K562 (cell line): ENCODE data around the gene EGFL7. TPM values are rescaled to one million over a fixed set of nuclear protein-coding genes. Genes with fewer than 3 reads are reported as not detected.

Experiments
- ATAC-seq: fragments of 200-7000 bp; cut with Tn5 transposase; 3 replicates; pipeline ENCODE4 v1.9.1; 2020; ENCODE audit warnings: moderate library complexity
- BruUV-seq: library from RNA; stranded (reverse); fragments of 400-500 nt; replicated peaks from 2 replicates; lab custom pipeline; 2021; lab: Mats Ljungman, UMichigan
- CTCF ChIA-PET: fragments of 300-600 bp; formaldehyde crosslinking; extraction: SDS; loops from one replicate; lab custom pipeline; 2021; ENCODE audit warnings: low intra/inter-chr PET ratio; lab: Yijun Ruan, JAX
- POLR2A ChIA-PET: fragments of 300-600, 350-650 bp; sonication (Branson Sonifier 250); formaldehyde crosslinking; extraction: SDS; loops from one replicate; lab custom pipeline; 2021; ENCODE audit warnings: antibody characterized with exemption, inconsistent platforms; lab: Yijun Ruan, JAX
- DNase-seq, 4 experiments: peaks; one replicate each; pipeline versions ENCODE4 v3.0.0 to v3.0.0-alpha.2; 2011 to 2018; ENCODE audit warnings: low spot score in 3 of 4, mixed read lengths in 3 of 4; ENCODE audit errors: extremely low read depth in 1 of 4
- FAIRE-seq: peaks from 2 replicates; lab custom pipeline; 2011; peaks lifted over from hg19 to GRCh38; lab: Jason Lieb, UNC
- H2AFZ ChIP-seq: 2 replicates; pipeline ENCODE4 v1.6.0; 2011; ENCODE audit warnings: low read depth, low read length, control low read depth, inconsistent platforms
- H3K27ac ChIP-seq: fragments of 200-600 bp; 3 replicates; pipeline ENCODE4 v1.8.0; 2011; ENCODE audit warnings: low read depth, mild to moderate bottlenecking, control low read depth, inconsistent platforms, low read length, moderate library complexity, mixed read lengths; ENCODE audit errors: extremely low read depth
- H3K27me3 ChIP-seq, 2 experiments: fragments of 300-600 bp in 1 of 2; 2 replicates in 1 of 2; 3 replicates in 1 of 2; pipeline versions ENCODE4 v1.6.0 to v1.8.0; 2011; ENCODE audit warnings: inconsistent platforms in 2 of 2, low read length in 2 of 2, mild to moderate bottlenecking in 1 of 2, mixed read lengths in 1 of 2, moderate library complexity in 1 of 2; ENCODE audit not compliant: control insufficient read depth in 2 of 2, insufficient read depth in 2 of 2
- H3K36me3 ChIP-seq: fragments of 300-600 bp; 3 replicates; pipeline ENCODE4 v1.8.0; 2011; ENCODE audit warnings: mild to moderate bottlenecking, low read length, inconsistent platforms; ENCODE audit not compliant: control insufficient read depth, insufficient read depth
- H3K4me1 ChIP-seq, 2 experiments: fragments of 200-600 bp in 1 of 2; replicated peaks in 1 of 2; 2 replicates in 1 of 2; 3 replicates in 1 of 2; pipeline versions ENCODE4 v1.5.1 to v1.8.0; 2011; ENCODE audit warnings: inconsistent platforms in 2 of 2, low read length in 2 of 2, mild to moderate bottlenecking in 1 of 2, mixed read lengths in 1 of 2, moderate library complexity in 1 of 2; ENCODE audit not compliant: control insufficient read depth in 2 of 2, insufficient read depth in 2 of 2
- H3K4me2 ChIP-seq: 2 replicates; pipeline ENCODE4 v1.6.1; 2011; ENCODE audit warnings: low read length, control low read depth, inconsistent platforms, mixed read lengths; ENCODE audit not compliant: insufficient read depth
- H3K4me3 ChIP-seq: fragments of 200-600 bp; sonication (generic), shearing (Covaris generic); 2 replicates; pipeline ENCODE4 v1.5.1; 2016; ENCODE audit warnings: control low read depth, inconsistent platforms
- H3K79me2 ChIP-seq: fragments of 200-600 bp; 3 replicates; pipeline ENCODE4 v1.8.0; 2011; ENCODE audit warnings: low read length, inconsistent platforms; ENCODE audit not compliant: control insufficient read depth, insufficient read depth
- H3K9ac ChIP-seq, 2 experiments: 2 replicates each; pipeline versions ENCODE4 v1.6.0 to v1.6.1; 2011; ENCODE audit warnings: low read depth in 2 of 2, low read length in 2 of 2, control low read depth in 1 of 2, inconsistent platforms in 1 of 2, mild to moderate bottlenecking in 1 of 2, mixed read lengths in 1 of 2; ENCODE audit not compliant: insufficient read depth in 1 of 2
- H3K9me1 ChIP-seq: one replicate; pipeline ENCODE4 v1.6.0; 2011; ENCODE audit warnings: inconsistent platforms, mild to moderate bottlenecking, low read length, moderate library complexity; ENCODE audit not compliant: control insufficient read depth, insufficient read depth
- H3K9me3 ChIP-seq: replicated peaks from 2 replicates; pipeline ENCODE4 v1.5.1; 2011; ENCODE audit warnings: low read depth, low read length, inconsistent platforms; ENCODE audit not compliant: control insufficient read depth, insufficient read depth
- H4K20me1 ChIP-seq: replicated peaks from 2 replicates; pipeline ENCODE4 v1.6.1; 2011; ENCODE audit warnings: low read length, inconsistent platforms, mixed read lengths; ENCODE audit not compliant: control insufficient read depth, insufficient read depth
- ARID1B ChIP-seq: fragments of 450-650 bp; IDR thresholded peaks from 2 replicates; pipeline ENCODE4 v1.6.1; 2016; ENCODE audit warnings: antibody characterized with exemption, mild to moderate bottlenecking, inconsistent platforms
- ATF3 ChIP-seq, 2 experiments: fragments of 450-650 bp in 1 of 2; sonication (generic) in 1 of 2; formaldehyde crosslinking in 1 of 2; IDR thresholded peaks in 1 of 2; conservative IDR thresholded peaks in 1 of 2; 2 replicates each; pipeline versions ENCODE4 v1.6.1 to v1.8.1; 2016 to 2023; ENCODE audit warnings: mild to moderate bottlenecking in 2 of 2, moderate library complexity in 2 of 2, inconsistent platforms in 1 of 2, missing genetic modification reagents in 1 of 2
- ATF7 ChIP-seq: fragments of 450-650 bp; IDR thresholded peaks from 2 replicates; pipeline ENCODE4 v1.7.1; 2014; ENCODE audit warnings: mild to moderate bottlenecking, moderate library complexity
- CTBP1 ChIP-seq: fragments of 450-650 bp; IDR thresholded peaks from 2 replicates; pipeline ENCODE4 v1.6.1; 2016; ENCODE audit warnings: borderline replicate concordance
- DACH1 ChIP-seq: fragments of 450-650 bp; IDR thresholded peaks from 2 replicates; pipeline ENCODE4 v1.6.1; 2018; ENCODE audit not compliant: partially characterized antibody
- FOS ChIP-seq: IDR thresholded peaks from 3 replicates; pipeline ENCODE4 v1.6.1; 2011; ENCODE audit not compliant: insufficient read length; ENCODE audit errors: extremely low read depth
- GABPB2 ChIP-seq: fragments of 250-450 bp; sonication (Bioruptor Pico); conservative IDR thresholded peaks from 2 replicates; pipeline ENCODE4 v1.5.1; 2021; ENCODE audit warnings: mild to moderate bottlenecking
- JUN ChIP-seq, 2 experiments: sonication (generic) in 1 of 2; formaldehyde crosslinking in 1 of 2; IDR thresholded peaks; 2 replicates each; pipeline versions ENCODE4 v1.6.1 to v1.8.0; 2012 to 2022; ENCODE audit warnings: borderline replicate concordance in 2 of 2, mild to moderate bottlenecking in 2 of 2, improper control_type of control experiment in 1 of 2, low read depth in 1 of 2, low read length in 1 of 2, missing genetic modification reagents in 1 of 2
- KDM4B ChIP-seq, 2 experiments: fragments of 450-650 bp in 1 of 2; sonication (generic) in 1 of 2; IDR thresholded peaks; 2 replicates each; pipeline ENCODE4 v1.6.1; 2016 to 2017; ENCODE audit warnings: borderline replicate concordance in 2 of 2, antibody characterized with exemption in 1 of 2, low read depth in 1 of 2, mild to moderate bottlenecking in 1 of 2
- LCOR ChIP-seq: sonication (generic); formaldehyde crosslinking; IDR thresholded peaks from 2 replicates; pipeline ENCODE4 v1.8.0; 2022; ENCODE audit warnings: mild to moderate bottlenecking, missing genetic modification reagents
- NFE2 ChIP-seq: IDR thresholded peaks from 2 replicates; pipeline ENCODE4 v1.6.1; 2014; ENCODE audit warnings: antibody characterized with exemption, low read depth
- PURB ChIP-seq: sonication (generic); formaldehyde crosslinking; IDR thresholded peaks from 2 replicates; pipeline ENCODE4 v1.9.0; 2021; ENCODE audit warnings: low read depth, mild to moderate bottlenecking, missing genetic modification reagents
- SMARCA4 ChIP-seq: fragments of 450-650 bp; IDR thresholded peaks from 2 replicates; pipeline ENCODE4 v1.6.1; 2016
- SREBF2 ChIP-seq: sonication (generic); formaldehyde crosslinking; IDR thresholded peaks from 2 replicates; pipeline ENCODE4 v1.4.0; 2020; ENCODE audit warnings: mild to moderate bottlenecking, missing genetic modification reagents
- WGBS: fragments of 100-300 bp; shearing (Covaris generic); methylation state at CpG from one replicate; pipeline ENCODE4 v1.1.6; 2016; ENCODE audit warnings: low coverage, mixed read lengths; ENCODE audit not compliant: insufficient coverage; ENCODE audit errors: missing lambda C conversion rate; 5-methylcytosine and 5-hydroxymethylcytosine counted together
- in situ Hi-C: fragments of 300-500 bp; cut with MboI; formaldehyde crosslinking; loops from 4 replicates; pipeline ENCODE4 v1.15.0; 2018; ENCODE audit warnings: inconsistent platforms, mixed read lengths
- intact Hi-C: fragments of 100-400 bp; cut with micrococcal nuclease; formaldehyde crosslinking; loops from 2 replicates; pipeline ENCODE4 v1.14.2; 2022
- polyA plus RNA-seq, 8 experiments: library from polyadenylated mRNA; depleted of rRNA in 4 of 8; stranded (reverse) in 5 of 8; unstranded in 3 of 8; fragments of >200 nt; fragmentation: Nextera tagmentation in 2 of 8; fragmentation: Illumina TruSeq in 1 of 8; extraction: Ambion mirVana in 2 of 8; extraction: Trizol in 1 of 8; gene quantifications; 2 replicates each; pipeline versions ENCODE4 v1.2.1 to v1.2.3, GENCODE V29; 2011 to 2014; ENCODE audit warnings: inconsistent platforms in 1 of 8, missing spikeins in 1 of 8
- total RNA-seq, 7 experiments: library from RNA; depleted of rRNA in 6 of 7; stranded (reverse); fragments of >200 nt in 6 of 7; fragmentation: Illumina TruSeq in 2 of 7; extraction: Trizol in 2 of 7; gene quantifications; 2 replicates each; pipeline versions ENCODE4 v1.2.1 to v1.2.3, GENCODE V29; 2011 to 2021; ENCODE audit warnings: low replicate concordance in 1 of 7
- TF ChIP-seq, protein P1 (sequence below): sonication (generic); formaldehyde crosslinking; IDR thresholded peaks from 2 replicates; pipeline ENCODE4 v1.8.1; 2023; ENCODE audit warnings: mild to moderate bottlenecking, missing genetic modification reagents
- TF ChIP-seq, protein P2 (sequence below): fragments of 250-450 bp; sonication (Bioruptor Pico); IDR thresholded peaks from 2 replicates; pipeline ENCODE4 v1.5.0; 2021; ENCODE audit warnings: mild to moderate bottlenecking, borderline replicate concordance

Gene EGFL7
- total and polyA plus RNA-seq, 9 of the 15 experiments (the other 6 are each of a cell fraction or from before 2014, with no cell fraction given), result 1.5 to 286 (median 55.5) TPM

DNA sequence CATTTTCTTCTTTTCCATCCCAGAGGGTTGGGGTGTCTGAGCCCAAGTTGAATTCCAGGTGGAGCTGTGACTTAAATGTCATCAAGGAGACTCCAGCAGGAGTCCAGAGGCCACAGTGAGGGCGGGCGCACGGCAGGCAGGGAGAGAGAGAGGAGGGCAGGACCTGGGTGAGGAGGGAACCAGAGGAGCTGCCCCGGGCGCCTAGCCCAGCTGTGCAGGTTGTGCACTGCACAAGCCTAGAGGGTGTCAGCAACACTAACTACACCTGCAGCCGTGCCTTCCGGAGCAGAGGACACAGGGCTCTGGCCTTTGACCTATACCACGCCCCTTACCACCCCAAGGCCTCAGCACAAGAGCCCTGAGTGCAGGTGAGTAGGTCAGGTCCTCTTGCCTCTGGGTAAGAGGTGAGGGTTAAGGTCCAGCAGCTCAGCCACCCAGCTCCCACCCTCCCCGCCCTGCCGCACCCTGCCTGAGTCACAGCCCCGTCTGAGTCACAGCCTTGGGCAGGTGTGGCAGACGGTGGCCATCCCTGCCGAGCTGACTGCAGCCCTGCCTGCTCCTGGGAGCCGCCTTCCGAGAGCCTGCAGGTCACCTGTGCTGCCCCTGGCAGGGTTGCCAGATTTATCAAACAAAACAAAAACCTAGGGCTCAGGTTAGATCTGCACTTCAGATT lies 30.9 kb downstream of the EGFL7 start:
- intact Hi-C loops (loop anchor here (5.0 kb wide), 2 partner anchors 46 to 206 kb away; no protein-coding TSS in a partner anchor), in situ Hi-C loops (no loop called here)
- WGBS, result 20% methylated on average over 14 of the region's 15 CpGs
- ATAC-seq (peak; percentile 82), FAIRE-seq (peak; percentile 69), DNase-seq (peak; percentile 79 to 85 (median 84))
- no peaks in the 10 kb centered on the region for H3K36me3 ChIP-seq
- ChIA-PET POLR2A (interaction anchor here (1.9 kb wide), 1 partner anchor 30 kb away, joined by 5 read pairs; no protein-coding TSS in a partner anchor), CTCF (interaction anchor here (0.6 to 1.5 kb wide), 3 partner anchors 47 to 382 kb away, joined by 3 to 12 read pairs (median 4); no protein-coding TSS in a partner anchor)
- peaks cover 9 to 76% of the 10 kb centered on the region in 2 experiments; a peak in 4 of 5 replicates for H3K4me1 ChIP-seq
- no TSS peak for BruUV-seq
- no peaks in the 10 kb centered on the region for H3K27me3 ChIP-seq
- H3K9me3 ChIP-seq, result no peaks in the 10 kb centered on the region
- H3K79me2 ChIP-seq, result no peaks in the 10 kb centered on the region
- no peaks in the 10 kb centered on the region for H3K9me1 ChIP-seq
- H4K20me1 ChIP-seq, result no peaks in the 10 kb centered on the region
- no peak overlapping the region for H2AFZ ChIP-seq
- no peak overlapping the region for H3K27ac ChIP-seq
- peak overlapping the region in 1 of 2 experiments; percentile 15; a peak in 1 of 4 replicates for H3K9ac ChIP-seq
- no peak overlapping the region for H3K4me3 ChIP-seq
- peak overlapping the region; percentile 49; the same call in 1 of the 2 replicates for H3K4me2 ChIP-seq
- TF ChIP-seq JUN (IDR thresholded peaks at IDR 0.05; ENCODE audit: borderline replicate concordance, low read depth, low read length), result peak; percentile 78
- TF ChIP-seq JUN (CRISPR knock-in tag; IDR thresholded peaks at IDR 0.05; ENCODE audit: borderline replicate concordance), result no peak
- TF ChIP-seq ARID1B, result peak; percentile 65
- TF ChIP-seq, protein P1, sequence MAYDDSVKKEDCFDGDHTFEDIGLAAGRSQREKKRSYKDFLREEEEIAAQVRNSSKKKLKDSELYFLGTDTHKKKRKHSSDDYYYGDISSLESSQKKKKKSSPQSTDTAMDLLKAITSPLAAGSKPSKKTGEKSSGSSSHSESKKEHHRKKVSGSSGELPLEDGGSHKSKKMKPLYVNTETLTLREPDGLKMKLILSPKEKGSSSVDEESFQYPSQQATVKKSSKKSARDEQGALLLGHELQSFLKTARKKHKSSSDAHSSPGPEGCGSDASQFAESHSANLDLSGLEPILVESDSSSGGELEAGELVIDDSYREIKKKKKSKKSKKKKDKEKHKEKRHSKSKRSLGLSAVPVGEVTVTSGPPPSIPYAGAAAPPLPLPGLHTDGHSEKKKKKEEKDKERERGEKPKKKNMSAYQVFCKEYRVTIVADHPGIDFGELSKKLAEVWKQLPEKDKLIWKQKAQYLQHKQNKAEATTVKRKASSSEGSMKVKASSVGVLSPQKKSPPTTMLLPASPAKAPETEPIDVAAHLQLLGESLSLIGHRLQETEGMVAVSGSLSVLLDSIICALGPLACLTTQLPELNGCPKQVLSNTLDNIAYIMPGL (CRISPR knock-in tag), result 0 out of 2 replicates have a peak, but pooled peaks have one; percentile 12
- 0 out of 2 replicates have a peak, but pooled peaks have one; percentile 10 for TF ChIP-seq CTBP1
- TF ChIP-seq ATF3 (IDR thresholded peaks at IDR 0.05), result peak; percentile 81
- TF ChIP-seq ATF3 (CRISPR knock-in tag; conservative IDR thresholded peaks at IDR 0.05), result no peak
- TF ChIP-seq, protein P2, sequence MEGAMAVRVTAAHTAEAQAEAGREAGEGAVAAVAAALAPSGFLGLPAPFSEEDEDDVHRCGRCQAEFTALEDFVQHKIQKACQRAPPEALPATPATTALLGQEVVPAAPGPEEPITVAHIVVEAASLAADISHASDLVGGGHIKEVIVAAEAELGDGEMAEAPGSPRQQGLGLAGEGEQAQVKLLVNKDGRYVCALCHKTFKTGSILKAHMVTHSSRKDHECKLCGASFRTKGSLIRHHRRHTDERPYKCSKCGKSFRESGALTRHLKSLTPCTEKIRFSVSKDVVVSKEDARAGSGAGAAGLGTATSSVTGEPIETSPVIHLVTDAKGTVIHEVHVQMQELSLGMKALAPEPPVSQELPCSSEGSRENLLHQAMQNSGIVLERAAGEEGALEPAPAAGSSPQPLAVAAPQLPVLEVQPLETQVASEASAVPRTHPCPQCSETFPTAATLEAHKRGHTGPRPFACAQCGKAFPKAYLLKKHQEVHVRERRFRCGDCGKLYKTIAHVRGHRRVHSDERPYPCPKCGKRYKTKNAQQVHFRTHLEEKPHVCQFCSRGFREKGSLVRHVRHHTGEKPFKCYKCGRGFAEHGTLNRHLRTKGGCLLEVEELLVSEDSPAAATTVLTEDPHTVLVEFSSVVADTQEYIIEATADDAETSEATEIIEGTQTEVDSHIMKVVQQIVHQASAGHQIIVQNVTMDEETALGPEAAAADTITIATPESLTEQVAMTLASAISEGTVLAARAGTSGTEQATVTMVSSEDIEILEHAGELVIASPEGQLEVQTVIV, result no peak
- no peak for TF ChIP-seq PURB (CRISPR knock-in tag)
- TF ChIP-seq NFE2, result peak; percentile 11; the same call in 1 of the 2 replicates
- TF ChIP-seq SREBF2 (CRISPR knock-in tag), result no peak
- TF ChIP-seq KDM4B (IDR thresholded peaks at IDR 0.05; ENCODE audit: borderline replicate concordance in 2 of 2, low read depth in 1 of 2), result 0 out of 4 replicates have a peak, but pooled peaks of 1 of the 2 experiments have one; percentile 41
- TF ChIP-seq GABPB2 (CRISPR knock-in tag), result no peak
- peak; percentile 44 for TF ChIP-seq FOS
- no peak for TF ChIP-seq DACH1
- TF ChIP-seq SMARCA4, result peak; percentile 43
- TF ChIP-seq ATF7, result no peak
- TF ChIP-seq LCOR (CRISPR knock-in tag), result no peak
